GM18909 (cell line): Measurements from ENCODE around the gene S100A14.
"Not testable (repeated sequence)": the region's sequence is repeated elsewhere in the genome, so short reads cannot be mapped to it uniquely, and the experiment has no call there.

ENCODE experiments used
- ATAC-seq: cut with Tn5 transposase; IDR thresholded peaks from one replicate; pipeline ENCODE4 v1.9.1; 2021; ENCODE audit warnings: mild to moderate bottlenecking; ENCODE audit not compliant: unreplicated experiment, poor library complexity

The S100A14 gene

GRCh38 chr1:153598309-153599172 lies 17.6 kb downstream of the S100A14 start:
- ATAC-seq = peak; percentile 98

- no peak for ATAC-seq
Observed at GRCh38 chr1:153597206-153597605, 18.9 kb downstream of the S100A14 start.

DNA sequence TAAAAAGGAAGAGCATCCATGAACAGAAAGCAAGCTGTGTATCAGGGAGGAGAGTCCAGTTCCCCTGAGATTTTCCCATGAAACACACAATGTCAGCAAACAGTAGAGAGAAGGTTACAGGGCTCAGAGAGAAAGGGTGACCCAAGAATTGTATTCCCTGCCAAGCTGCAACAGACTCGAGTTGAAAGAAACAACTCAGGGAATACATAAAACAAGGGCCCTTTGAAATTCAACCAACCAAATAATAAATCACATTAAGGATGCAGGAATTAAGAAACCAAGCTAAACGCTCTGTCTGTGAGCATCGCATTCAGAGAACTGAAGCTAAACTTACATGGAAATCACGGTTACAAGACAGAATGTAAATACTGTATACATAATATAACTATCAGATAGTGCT lies 23.4 kb downstream of the S100A14 start:
- no peak for ATAC-seq

DNA sequence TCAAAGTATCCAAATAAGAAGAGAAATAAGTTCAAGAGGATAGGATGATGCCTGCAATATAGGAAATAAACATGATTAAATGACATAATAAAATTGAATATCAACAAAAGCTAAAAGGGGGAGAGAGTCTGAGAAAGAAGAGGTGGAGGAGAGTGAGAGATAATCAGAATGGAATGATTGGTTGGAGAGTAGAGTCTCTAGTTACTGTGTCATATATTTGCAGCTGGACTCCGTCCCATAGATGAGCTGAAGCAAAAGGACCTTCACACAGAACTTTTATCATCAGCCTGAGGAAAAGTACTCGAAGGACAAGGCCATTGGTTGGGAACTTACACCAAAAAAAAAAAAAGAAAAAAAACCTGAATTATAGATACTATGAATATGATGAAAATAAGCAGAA lies 27.6 kb downstream of the S100A14 start:
- ATAC-seq = no peak

DNA sequence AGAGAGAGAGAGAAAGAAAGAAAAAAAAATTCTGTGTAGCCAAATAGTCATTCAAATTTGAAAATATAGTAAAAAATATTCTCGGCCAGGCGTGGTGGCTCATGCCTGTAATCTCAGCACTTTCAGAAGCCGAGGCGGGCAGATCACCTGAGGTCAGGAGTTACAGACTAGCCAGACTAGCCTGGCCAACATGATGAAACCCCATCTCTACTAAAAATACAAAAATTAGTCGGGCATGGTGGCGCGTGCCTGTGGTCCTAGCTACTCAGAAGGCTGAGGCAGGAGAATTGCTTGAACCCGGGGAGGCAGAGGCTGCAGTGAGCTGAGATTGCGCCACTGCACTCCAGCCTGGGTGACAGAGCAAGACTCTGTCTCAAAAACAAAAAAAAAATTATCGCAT lies 28.1 kb downstream of the S100A14 start:
- not testable (repeated sequence) for ATAC-seq

DNA sequence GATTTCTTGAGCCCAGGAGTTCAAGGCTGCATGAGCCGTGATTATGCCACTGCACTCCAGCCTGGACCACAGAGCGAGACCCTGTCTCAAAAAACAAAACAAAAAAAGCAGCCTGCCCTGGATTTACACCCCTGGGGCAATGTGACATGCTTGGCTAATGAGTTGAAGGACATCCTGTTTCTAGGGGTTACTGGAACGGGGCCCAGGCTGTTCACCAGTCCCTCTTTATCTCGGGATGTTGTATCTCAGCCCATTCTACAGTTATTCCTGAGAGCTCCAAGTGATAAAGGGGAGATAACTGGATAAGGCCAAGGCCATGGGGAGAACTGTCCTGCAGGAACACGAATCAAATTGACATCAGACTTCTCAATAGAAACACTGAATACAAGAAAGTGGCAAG lies 28.8 kb downstream of the S100A14 start:
- ATAC-seq = no peak

GRCh38 chr1:153586347-153586746 lies 29.8 kb downstream of the S100A14 start:
- ATAC-seq = no peak

DNA sequence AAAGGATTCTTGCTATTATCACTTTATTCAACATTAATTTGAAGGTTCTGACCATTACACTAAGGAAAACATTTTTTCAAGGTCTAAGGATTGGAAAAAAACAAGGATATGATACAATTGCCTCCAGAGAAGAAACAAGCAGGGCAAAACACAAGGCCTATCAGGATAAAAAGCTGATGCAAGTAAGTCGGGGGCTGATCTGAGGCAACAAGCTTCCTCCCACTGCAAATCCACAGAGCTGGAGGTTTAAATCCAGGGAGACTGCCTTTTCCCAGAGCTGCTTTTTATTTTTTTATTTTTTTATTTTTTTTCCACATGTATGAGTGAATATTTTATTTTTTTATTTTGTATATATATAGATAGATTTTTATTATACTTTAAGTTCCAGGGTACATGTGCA lies 31.1 kb downstream of the S100A14 start:
- no peak for ATAC-seq

GRCh38 chr1:153583976-153584375 lies 32.1 kb downstream of the S100A14 start:
- ATAC-seq = no peak

- not testable (repeated sequence) for ATAC-seq
Observed at GRCh38 chr1:153583514-153583913, 32.6 kb downstream of the S100A14 start.

GRCh38 chr1:153582836-153583235 lies 33.3 kb downstream of the S100A14 start:
- not testable (repeated sequence) for ATAC-seq

DNA sequence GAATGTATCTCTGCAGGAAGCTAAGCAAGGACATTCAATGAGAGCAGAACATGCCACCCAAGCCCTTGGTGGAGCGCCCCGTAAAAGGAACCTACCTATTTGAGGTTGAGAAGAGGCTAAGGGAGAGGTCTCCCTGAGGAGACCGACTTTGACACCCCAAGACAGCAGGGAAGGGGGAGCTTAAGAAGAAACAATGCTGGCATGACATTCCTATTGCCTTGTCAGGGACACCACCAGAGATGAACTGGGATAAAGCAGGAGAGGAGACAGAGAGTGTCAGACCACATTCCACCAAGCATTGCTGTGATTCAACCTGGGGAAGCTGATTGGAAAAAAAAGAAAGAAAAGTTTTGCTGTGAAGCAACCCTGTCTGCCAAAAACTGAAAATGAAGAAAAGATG lies 37.2 kb downstream of the S100A14 start:
- ATAC-seq = no peak

- ATAC-seq = no peak
Observed at GRCh38 chr1:153578490-153578889, 37.6 kb downstream of the S100A14 start.

DNA sequence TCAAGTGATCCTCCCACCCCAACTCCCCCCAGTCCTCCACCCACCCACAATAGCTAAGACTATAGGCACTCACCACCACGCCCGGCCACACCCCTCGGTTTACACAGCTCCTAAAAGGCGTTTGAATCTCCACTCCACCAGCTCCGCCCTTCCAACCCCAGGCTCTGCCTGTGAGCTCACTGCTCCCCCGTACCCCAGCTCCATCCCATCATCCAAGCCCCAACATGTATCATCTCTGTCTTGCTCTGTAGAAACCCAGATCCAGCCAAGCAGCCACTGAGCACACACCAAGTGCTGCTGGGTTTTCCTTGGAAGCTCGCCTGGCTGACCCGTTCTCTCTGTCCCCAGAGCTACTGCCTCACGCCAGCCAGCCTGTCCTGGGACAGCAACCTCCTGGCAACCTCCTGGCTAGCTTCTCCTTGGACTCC lies 38.5 kb downstream of the S100A14 start:
- no peak for ATAC-seq

DNA sequence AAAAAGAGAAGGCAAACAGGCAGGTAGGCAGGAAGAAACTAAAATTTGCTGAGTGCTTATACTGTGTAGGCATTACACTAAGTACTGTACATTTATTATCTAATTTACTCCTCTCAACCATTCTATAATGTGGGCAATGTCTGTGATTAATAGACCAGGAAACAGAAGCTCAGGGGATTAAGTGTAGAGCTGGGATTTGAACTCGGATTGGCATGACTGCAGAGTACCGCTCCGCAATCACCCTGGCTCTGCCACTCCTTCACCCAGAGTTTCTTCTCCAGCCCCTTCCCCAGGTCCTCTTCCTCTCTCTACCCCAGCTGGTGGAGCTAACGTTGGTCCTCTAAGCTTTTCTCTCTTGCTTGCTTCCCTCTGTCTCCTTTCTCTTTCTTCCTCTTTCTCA lies 39.0 kb downstream of the S100A14 start:
- no peak for ATAC-seq

- ATAC-seq = not testable (repeated sequence)
Observed at GRCh38 chr1:153575497-153575896, 40.6 kb downstream of the S100A14 start.

- not testable (repeated sequence) for ATAC-seq
Observed at GRCh38 chr1:153575081-153575491, 41.0 kb downstream of the S100A14 start.

DNA sequence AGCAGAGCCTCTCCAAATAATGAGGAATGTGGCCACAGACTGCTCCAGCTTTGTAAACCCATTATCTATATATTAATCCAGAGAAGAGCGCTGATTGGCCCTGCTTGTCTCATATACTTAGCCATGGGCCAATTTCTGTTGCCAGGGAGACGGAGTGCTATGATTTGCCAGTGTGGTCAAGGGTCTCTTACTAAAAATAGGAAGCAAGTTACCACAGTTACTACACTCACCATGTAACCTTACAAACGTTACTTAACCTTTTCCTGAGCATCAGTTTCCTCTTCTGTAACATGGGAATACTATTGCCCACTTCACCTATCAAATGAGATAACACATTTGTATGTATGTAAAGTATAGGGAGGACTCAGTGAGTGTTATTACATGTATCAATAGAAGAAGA lies 42.8 kb downstream of the S100A14 start:
- ATAC-seq = no peak

DNA sequence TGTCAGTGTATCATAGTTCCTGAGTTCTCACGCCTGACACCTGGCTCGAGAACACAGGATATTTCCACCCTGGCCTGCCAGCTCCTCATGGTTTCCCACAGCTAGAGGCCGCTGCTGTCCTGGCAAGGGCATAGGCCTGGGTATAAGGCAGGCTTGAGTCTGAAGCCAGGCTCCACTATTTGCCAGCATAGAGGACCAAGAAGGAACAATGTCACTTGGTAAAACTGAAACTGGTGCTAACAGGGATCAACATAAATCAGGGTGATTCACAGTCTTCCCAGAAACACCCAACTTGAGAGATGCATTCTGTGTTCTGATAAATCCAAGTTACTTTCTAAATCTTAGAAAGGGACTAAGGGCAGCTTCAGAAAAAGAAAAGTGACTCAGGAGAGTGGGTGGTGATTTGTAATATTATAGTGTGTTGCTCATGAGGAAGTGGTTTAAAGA lies 43.5 kb downstream of the S100A14 start:
- ATAC-seq = no peak

- ATAC-seq = no peak
Observed at GRCh38 chr1:153571706-153572105, 44.4 kb downstream of the S100A14 start.

DNA sequence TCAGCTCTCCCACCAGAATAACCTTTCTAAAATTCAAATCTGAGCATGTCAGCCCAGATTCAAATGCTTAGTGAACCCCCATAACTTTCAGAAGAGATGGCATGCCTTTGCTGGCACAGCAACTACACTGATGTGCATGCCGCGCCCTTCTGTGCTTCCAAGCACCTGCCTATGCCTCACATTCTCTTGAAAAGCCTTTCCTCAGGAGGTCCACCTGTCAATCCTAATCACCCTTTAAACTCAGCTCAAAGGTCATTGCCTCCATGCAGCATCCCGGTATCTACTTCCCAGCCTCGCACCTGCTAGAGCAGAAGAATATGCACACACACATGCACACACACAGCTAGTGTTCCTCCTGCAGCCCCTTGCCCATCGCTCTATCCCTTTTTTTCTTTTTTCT lies 45.3 kb downstream of the S100A14 start:
- ATAC-seq = no peak

DNA sequence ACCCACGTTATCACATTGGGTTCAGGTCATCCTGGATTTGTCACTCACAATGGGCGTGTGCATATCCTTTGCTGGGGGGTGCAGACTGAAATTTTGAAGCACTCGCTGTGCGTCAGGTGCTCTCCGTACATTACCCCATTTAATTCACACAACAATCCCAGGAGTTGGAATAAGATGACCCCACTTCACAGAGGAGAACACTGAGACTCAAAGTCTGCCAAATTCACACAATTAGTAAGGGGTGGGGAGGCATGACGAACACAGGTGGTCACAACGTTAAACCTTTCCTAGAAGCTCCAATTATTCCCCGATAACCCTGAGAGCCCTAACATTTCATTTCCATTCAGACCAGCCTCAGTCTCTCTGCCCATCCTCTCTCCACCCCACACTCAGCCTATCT lies 46.7 kb downstream of the S100A14 start:
- ATAC-seq = no peak
